GM12801 (cell line): ENCODE data around the gene HOXC4.

ENCODE experiments used
- CTCF ChIP-seq: IDR thresholded peaks from one replicate; pipeline ENCODE4 v1.5.1; 2011; ENCODE audit warnings: control low read depth; ENCODE audit not compliant: insufficient read length; ENCODE audit errors: extremely low read depth

HOXC4 gene

GRCh38 chr12:54038284-54038870 lies 15.3 kb upstream of the HOXC4 start:
- no peak for TF ChIP-seq CTCF

- TF ChIP-seq CTCF: no peak
Observed at GRCh38 chr12:54038871-54039414, 14.7 kb upstream of the HOXC4 start.

- no peak for TF ChIP-seq CTCF
Observed at GRCh38 chr12:54039417-54040147, 14.1 kb upstream of the HOXC4 start.

- TF ChIP-seq CTCF: no peak
Observed at GRCh38 chr12:54040148-54040494, 13.5 kb upstream of the HOXC4 start.

GRCh38 chr12:54040648-54041047 lies 13.0 kb upstream of the HOXC4 start:
- no peak for TF ChIP-seq CTCF

GRCh38 chr12:54041097-54041690 lies 12.4 kb upstream of the HOXC4 start:
- TF ChIP-seq CTCF: no peak

- TF ChIP-seq CTCF: no peak
Observed at GRCh38 chr12:54042970-54043853, 10.4 kb upstream of the HOXC4 start.
